GM03348 (cell line): Measurements from ENCODE around the gene SLC30A5.
"Not testable (repeated sequence)": the region's sequence is repeated elsewhere in the genome, so short reads cannot be mapped to it uniquely, and the experiment has no call there.

Experiments used
- DNase-seq: peaks from one replicate; pipeline ENCODE4 v3.0.0; 2012; ENCODE audit warnings: low spot score

Gene SLC30A5

GRCh38 chr5:69105996-69106906 lies 12.4 kb downstream of the SLC30A5 start:
- DNase-seq: no peak

- DNase-seq: not testable (repeated sequence)
Measured at GRCh38 chr5:69108367-69108766, 14.6 kb downstream of the SLC30A5 start.

GRCh38 chr5:69113851-69114250 lies 20.0 kb downstream of the SLC30A5 start:
- no peak for DNase-seq

- no peak for DNase-seq
Measured at GRCh38 chr5:69115526-69115925, 21.7 kb downstream of the SLC30A5 start.

GRCh38 chr5:69129413-69129812 lies 35.6 kb downstream of the SLC30A5 start:
- DNase-seq: peak; percentile 57

- DNase-seq: no peak
Measured at GRCh38 chr5:69130241-69130640, 36.4 kb downstream of the SLC30A5 start.

GRCh38 chr5:69131304-69131703 lies 37.5 kb downstream of the SLC30A5 start:
- DNase-seq: no peak

GRCh38 chr5:69134126-69134525 lies 40.3 kb downstream of the SLC30A5 start:
- no peak for DNase-seq

GRCh38 chr5:69136293-69136692 lies 42.5 kb downstream of the SLC30A5 start:
- DNase-seq: peak; percentile 10

GRCh38 chr5:69137208-69137607 lies 43.4 kb downstream of the SLC30A5 start:
- not testable (repeated sequence) for DNase-seq

- no peak for DNase-seq
Measured at GRCh38 chr5:69137807-69138206, 44.0 kb downstream of the SLC30A5 start.

GRCh38 chr5:69138766-69139165 lies 45.0 kb downstream of the SLC30A5 start:
- no peak for DNase-seq

GRCh38 chr5:69140239-69140638 lies 46.4 kb downstream of the SLC30A5 start:
- DNase-seq: not testable (repeated sequence)

- DNase-seq: no peak
Measured at GRCh38 chr5:69140827-69141226, 47.0 kb downstream of the SLC30A5 start.

- DNase-seq: not testable (repeated sequence)
Measured at GRCh38 chr5:69148576-69148975, 54.8 kb downstream of the SLC30A5 start.

GRCh38 chr5:69148981-69149675 lies 55.3 kb downstream of the SLC30A5 start:
- DNase-seq: no peak

GRCh38 chr5:69149676-69150010 lies 55.8 kb downstream of the SLC30A5 start:
- DNase-seq: no peak

- DNase-seq: no peak
Measured at GRCh38 chr5:69152731-69153130, 58.9 kb downstream of the SLC30A5 start.

- DNase-seq: no peak
Measured at GRCh38 chr5:69156456-69156855, 62.6 kb downstream of the SLC30A5 start.

GRCh38 chr5:69158039-69158438 lies 64.2 kb downstream of the SLC30A5 start:
- DNase-seq: no peak

- DNase-seq: no peak
Measured at GRCh38 chr5:69160651-69161050, 66.8 kb downstream of the SLC30A5 start.

GRCh38 chr5:69166686-69167492 lies 73.1 kb downstream of the SLC30A5 start, which contains the start of gene CCNB1:
Gene CCNB1, plus strand, starts transcription at chr5:69167150. Its CDS starts 113 bp downstream, at chr5:69167263.
- DNase-seq: peak; percentile 99
